HL-60 (cell line): Measurements from ENCODE around the gene ABHD5.

Experiments
- DNase-seq, 2 experiments: peaks; one replicate each; pipeline ENCODE4 v3.0.0-alpha.2; 2010 to 2020; ENCODE audit warnings: low read depth in 1 of 2, low spot score in 1 of 2
- H3K27ac ChIP-seq: fragments of 250-450 bp; sonication (Bioruptor Pico); replicated peaks from 2 replicates; pipeline ENCODE4 v1.5.1; 2020; ENCODE audit warnings: mild to moderate bottlenecking, moderate library complexity
- H3K27me3 ChIP-seq: fragments of 250-450 bp; sonication (Bioruptor Pico); 2 replicates; pipeline ENCODE4 v1.5.1; 2021; ENCODE audit warnings: mild to moderate bottlenecking, moderate library complexity; ENCODE audit not compliant: insufficient read depth, poor library complexity, severe bottlenecking
- H3K4me3 ChIP-seq: replicated peaks from 2 replicates; pipeline ENCODE4 v1.5.1; 2011; ENCODE audit warnings: mild to moderate bottlenecking, control low read depth, low read length; ENCODE audit not compliant: insufficient read depth
- SPI1 ChIP-seq: IDR thresholded peaks from 2 replicates; pipeline ENCODE4 v1.6.1; 2012; ENCODE audit warnings: low read depth, mild to moderate bottlenecking, borderline replicate concordance
- TF ChIP-seq, protein P1 (sequence below): IDR thresholded peaks from one replicate; pipeline ENCODE4 v1.5.1; 2011; ENCODE audit warnings: low read length, control low read depth, inconsistent platforms; ENCODE audit not compliant: insufficient read depth

Gene ABHD5

DNA sequence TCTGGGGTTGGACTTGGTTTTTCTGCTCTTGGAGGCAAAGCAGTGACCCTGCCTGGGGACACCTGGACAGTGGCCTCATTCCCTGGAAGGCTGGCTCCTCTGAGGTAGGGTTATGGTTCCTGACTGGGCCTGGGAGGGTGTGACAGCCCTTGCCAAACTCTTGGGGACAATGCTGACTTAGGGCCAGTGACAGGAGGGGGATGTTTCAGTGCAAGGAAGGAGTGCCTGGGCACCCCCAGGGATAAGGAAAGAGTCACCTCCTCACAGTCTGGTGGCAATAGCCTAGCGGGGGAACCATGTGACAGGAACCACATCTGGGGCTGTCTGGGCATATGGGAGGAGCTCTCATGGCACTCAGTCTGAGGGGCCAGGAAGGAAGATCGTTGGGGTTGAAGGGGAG, 91.8 kb downstream of the ABHD5 start:
- Histone ChIP-seq H3K4me3 (no peak overlapping the region), H3K27me3 (no peaks in the 10 kb centered on the region), H3K27ac (no peak overlapping the region)
- no peak for DNase-seq
- TF ChIP-seq SPI1, result no peak
- TF ChIP-seq, protein P1, sequence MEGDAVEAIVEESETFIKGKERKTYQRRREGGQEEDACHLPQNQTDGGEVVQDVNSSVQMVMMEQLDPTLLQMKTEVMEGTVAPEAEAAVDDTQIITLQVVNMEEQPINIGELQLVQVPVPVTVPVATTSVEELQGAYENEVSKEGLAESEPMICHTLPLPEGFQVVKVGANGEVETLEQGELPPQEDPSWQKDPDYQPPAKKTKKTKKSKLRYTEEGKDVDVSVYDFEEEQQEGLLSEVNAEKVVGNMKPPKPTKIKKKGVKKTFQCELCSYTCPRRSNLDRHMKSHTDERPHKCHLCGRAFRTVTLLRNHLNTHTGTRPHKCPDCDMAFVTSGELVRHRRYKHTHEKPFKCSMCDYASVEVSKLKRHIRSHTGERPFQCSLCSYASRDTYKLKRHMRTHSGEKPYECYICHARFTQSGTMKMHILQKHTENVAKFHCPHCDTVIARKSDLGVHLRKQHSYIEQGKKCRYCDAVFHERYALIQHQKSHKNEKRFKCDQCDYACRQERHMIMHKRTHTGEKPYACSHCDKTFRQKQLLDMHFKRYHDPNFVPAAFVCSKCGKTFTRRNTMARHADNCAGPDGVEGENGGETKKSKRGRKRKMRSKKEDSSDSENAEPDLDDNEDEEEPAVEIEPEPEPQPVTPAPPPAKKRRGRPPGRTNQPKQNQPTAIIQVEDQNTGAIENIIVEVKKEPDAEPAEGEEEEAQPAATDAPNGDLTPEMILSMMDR, result no peak
